ENCODE results near the gene ITGAD. TPM values are rescaled to one million over a fixed set of nuclear protein-coding genes. Genes with fewer than 3 reads are reported as not detected.

Gene ITGAD
- total RNA-seq, 1 donor from 2014 or later: not detected

- no peaks in the 10 kb centered on the region for H4K20me1 ChIP-seq (ENCODE audit: insufficient read depth, low read length)
- H3K4me1 ChIP-seq (ENCODE audit: insufficient read depth, low read length): no peaks in the 10 kb centered on the region
- no peak overlapping the region for H3K4me3 ChIP-seq (ENCODE audit: insufficient read depth, low read depth, low read length)
- Mint-ChIP-seq H3K36me3 (ENCODE audit: low read depth, unreplicated experiment) (no peaks in the 10 kb centered on the region), H3K27ac (ENCODE audit: unreplicated experiment) (no peak overlapping the region), H3K27me3 (ENCODE audit: low read depth, unreplicated experiment) (peaks cover 30% of the 10 kb centered on the region), H3K4me1 (ENCODE audit: low read depth, unreplicated experiment) (no peaks in the 10 kb centered on the region), H3K9me3 (ENCODE audit: unreplicated experiment) (no peaks in the 10 kb centered on the region), H3K4me3 (ENCODE audit: unreplicated experiment) (no peak overlapping the region)
- no peaks in the 10 kb centered on the region for H3K36me3 ChIP-seq (ENCODE audit: insufficient read depth, low read length)
- no peak overlapping the region for H3K4me2 ChIP-seq (ENCODE audit: low read length)
- H3K9ac ChIP-seq (ENCODE audit: low read length): no peak overlapping the region
- H3K27me3 ChIP-seq (ENCODE audit: insufficient read depth, low read length): no peaks in the 10 kb centered on the region
- no peak overlapping the region for H3K27ac ChIP-seq (ENCODE audit: low read depth, low read length)
- DNase-seq (ENCODE audit: low read depth) (no peak), FAIRE-seq (no peak)
- no peaks in the 10 kb centered on the region for H3K9me3 ChIP-seq (ENCODE audit: insufficient read depth, low read depth, low read length)
- H3K79me2 ChIP-seq (ENCODE audit: insufficient read depth, low read length): no peaks in the 10 kb centered on the region
- TF ChIP-seq, protein P1, sequence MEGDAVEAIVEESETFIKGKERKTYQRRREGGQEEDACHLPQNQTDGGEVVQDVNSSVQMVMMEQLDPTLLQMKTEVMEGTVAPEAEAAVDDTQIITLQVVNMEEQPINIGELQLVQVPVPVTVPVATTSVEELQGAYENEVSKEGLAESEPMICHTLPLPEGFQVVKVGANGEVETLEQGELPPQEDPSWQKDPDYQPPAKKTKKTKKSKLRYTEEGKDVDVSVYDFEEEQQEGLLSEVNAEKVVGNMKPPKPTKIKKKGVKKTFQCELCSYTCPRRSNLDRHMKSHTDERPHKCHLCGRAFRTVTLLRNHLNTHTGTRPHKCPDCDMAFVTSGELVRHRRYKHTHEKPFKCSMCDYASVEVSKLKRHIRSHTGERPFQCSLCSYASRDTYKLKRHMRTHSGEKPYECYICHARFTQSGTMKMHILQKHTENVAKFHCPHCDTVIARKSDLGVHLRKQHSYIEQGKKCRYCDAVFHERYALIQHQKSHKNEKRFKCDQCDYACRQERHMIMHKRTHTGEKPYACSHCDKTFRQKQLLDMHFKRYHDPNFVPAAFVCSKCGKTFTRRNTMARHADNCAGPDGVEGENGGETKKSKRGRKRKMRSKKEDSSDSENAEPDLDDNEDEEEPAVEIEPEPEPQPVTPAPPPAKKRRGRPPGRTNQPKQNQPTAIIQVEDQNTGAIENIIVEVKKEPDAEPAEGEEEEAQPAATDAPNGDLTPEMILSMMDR (IDR thresholded peaks at IDR 0.05; ENCODE audit: insufficient read depth, low read depth, low read length): no peak
- no peak for TF ChIP-seq EZH2 (IDR thresholded peaks at IDR 0.05; ENCODE audit: insufficient read depth, low read length)
- H2AFZ ChIP-seq (ENCODE audit: low read depth, low read length): no peak overlapping the region
Observed at GRCh38 chr16:31356566-31357323, 36.4 kb upstream of the ITGAD start.

GRCh38 chr16:31357324-31358109 is 35.6 kb upstream of the ITGAD start:
- Histone ChIP-seq H3K79me2 (ENCODE audit: insufficient read depth, low read length) (no peaks in the 10 kb centered on the region), H4K20me1 (ENCODE audit: insufficient read depth, low read length) (no peaks in the 10 kb centered on the region), H3K9ac (ENCODE audit: low read length) (no peak overlapping the region), H3K27me3 (ENCODE audit: insufficient read depth, low read length) (no peaks in the 10 kb centered on the region), H3K4me2 (ENCODE audit: low read length) (no peak overlapping the region), H3K4me1 (ENCODE audit: insufficient read depth, low read length) (no peaks in the 10 kb centered on the region), H3K9me3 (ENCODE audit: insufficient read depth, low read depth, low read length) (no peaks in the 10 kb centered on the region), H3K4me3 (ENCODE audit: insufficient read depth, low read depth, low read length) (no peak overlapping the region), H2AFZ (ENCODE audit: low read depth, low read length) (no peak overlapping the region), H3K27ac (ENCODE audit: low read depth, low read length) (no peak overlapping the region), H3K36me3 (ENCODE audit: insufficient read depth, low read length) (no peaks in the 10 kb centered on the region)
- FAIRE-seq (no peak), DNase-seq (ENCODE audit: low read depth) (no peak)
- no peak for TF ChIP-seq EZH2 (IDR thresholded peaks at IDR 0.05; ENCODE audit: insufficient read depth, low read length)
- TF ChIP-seq, protein P1 (IDR thresholded peaks at IDR 0.05; ENCODE audit: insufficient read depth, low read depth, low read length): no peak
- no peak overlapping the region for H3K4me3 Mint-ChIP-seq (ENCODE audit: unreplicated experiment)
- H3K9me3 Mint-ChIP-seq (ENCODE audit: unreplicated experiment): no peaks in the 10 kb centered on the region
- no peaks in the 10 kb centered on the region for H3K36me3 Mint-ChIP-seq (ENCODE audit: low read depth, unreplicated experiment)
- no peaks in the 10 kb centered on the region for H3K4me1 Mint-ChIP-seq (ENCODE audit: low read depth, unreplicated experiment)
- peaks cover 23% of the 10 kb centered on the region for H3K27me3 Mint-ChIP-seq (ENCODE audit: low read depth, unreplicated experiment)
- H3K27ac Mint-ChIP-seq (ENCODE audit: unreplicated experiment): no peak overlapping the region

All from astrocyte (in vitro differentiated cells and primary cell).